GM19438 (cell line): ENCODE results near the gene UBN2.

Source experiments
- ATAC-seq: cut with Tn5 transposase; IDR thresholded peaks from one replicate; pipeline ENCODE4 v1.9.1; 2021; ENCODE audit warnings: low read depth; ENCODE audit not compliant: unreplicated experiment

Gene UBN2

GRCh38 chr7:139341776-139342226 lies 110.8 kb downstream of the UBN2 start:
- no peak for ATAC-seq

DNA sequence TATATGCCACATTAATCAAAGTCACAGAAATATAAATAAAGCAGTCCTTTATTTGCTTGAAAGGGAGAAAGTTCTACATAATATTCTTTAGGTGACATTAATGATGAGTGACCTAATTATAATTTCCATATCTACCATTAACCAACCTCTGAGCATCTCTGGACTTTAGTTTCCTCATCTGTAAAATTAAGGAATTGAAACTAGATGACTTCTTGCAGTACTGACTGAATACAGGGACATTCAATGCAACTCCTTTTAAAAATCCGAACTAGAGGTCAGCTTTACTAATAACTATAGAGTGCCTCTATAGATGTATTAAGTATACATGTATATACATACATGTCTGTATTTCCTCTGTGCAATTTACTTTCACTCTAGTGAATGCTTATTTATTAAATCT lies 114.0 kb downstream of the UBN2 start:
- ATAC-seq: no peak

DNA sequence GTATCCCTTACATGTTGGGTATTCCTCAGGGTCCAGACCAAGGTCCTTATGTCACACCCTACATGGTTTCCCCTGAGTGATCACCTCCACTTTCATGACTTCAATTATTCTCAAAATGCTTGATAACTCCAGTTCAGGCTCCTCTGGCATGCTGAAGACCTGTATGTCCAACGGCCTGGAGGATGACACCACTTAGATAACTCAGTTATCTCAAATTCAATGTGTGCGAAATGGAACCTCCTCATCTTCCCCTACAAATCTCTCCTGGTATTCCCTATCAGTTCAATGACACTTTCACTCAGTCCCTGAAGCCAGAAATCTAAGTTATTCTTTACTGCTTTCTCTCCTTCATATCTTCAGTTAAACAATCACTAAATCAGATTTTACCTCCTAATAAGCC lies 120.0 kb downstream of the UBN2 start:
- ATAC-seq: no peak

GRCh38 chr7:139354729-139355128 lies 123.7 kb downstream of the UBN2 start:
- no peak for ATAC-seq

DNA sequence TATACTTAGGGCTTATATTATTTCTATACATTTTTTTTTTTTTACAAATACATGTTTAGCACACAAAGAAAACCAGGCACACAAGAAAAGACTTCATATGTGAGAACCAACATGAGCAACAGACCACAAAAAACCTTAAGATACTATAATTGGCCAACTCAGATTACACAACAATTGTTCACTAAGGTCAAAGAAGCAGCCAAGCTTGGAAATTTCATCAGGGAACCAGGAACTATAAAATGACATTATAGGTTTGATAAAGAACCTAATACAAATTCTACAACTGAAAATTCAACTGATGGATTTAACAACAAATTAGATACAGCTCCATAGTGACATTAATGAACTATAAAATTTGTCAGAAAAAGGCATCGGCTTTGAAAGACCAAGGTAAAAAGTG lies 124.3 kb downstream of the UBN2 start:
- ATAC-seq: no peak
